K562 (cell line): ENCODE measurements around the gene SYT3. TPM values are rescaled to one million over a fixed set of nuclear protein-coding genes. Genes with fewer than 3 reads are reported as not detected.

ENCODE experiments used
- ARID2 ChIP-seq: fragments of 450-650 bp; IDR thresholded peaks from 2 replicates; pipeline ENCODE4 v1.6.1; 2017; ENCODE audit warnings: antibody characterized with exemption, mild to moderate bottlenecking
- ELK1 ChIP-seq: sonication (generic); formaldehyde crosslinking; IDR thresholded peaks from 2 replicates; pipeline ENCODE4 v1.8.1; 2022; ENCODE audit warnings: missing genetic modification reagents
- KDM2B ChIP-seq: fragments of 250-450 bp; sonication (Bioruptor Pico); IDR thresholded peaks from 2 replicates; pipeline ENCODE4 v1.8.0; 2021; ENCODE audit warnings: mild to moderate bottlenecking, moderate library complexity
- MECOM ChIP-seq: fragments of 250-450 bp; sonication (Bioruptor Pico); IDR thresholded peaks from 2 replicates; pipeline ENCODE4 v1.8.0; 2022; ENCODE audit warnings: inconsistent platforms
- RAD51 ChIP-seq: fragments of 450-650 bp; IDR thresholded peaks from 2 replicates; pipeline ENCODE4 v1.7.1; 2016; ENCODE audit warnings: low read depth, mild to moderate bottlenecking, borderline replicate concordance
- SP1 ChIP-seq: sonication (generic); formaldehyde crosslinking; IDR thresholded peaks from 2 replicates; pipeline ENCODE4 v1.8.1; 2022; ENCODE audit warnings: mild to moderate bottlenecking, missing genetic modification reagents
- TAF7 ChIP-seq: fragments of 450-650 bp; IDR thresholded peaks from 2 replicates; pipeline ENCODE4 v1.6.1; 2016; ENCODE audit warnings: missing genetic modification characterization, missing compliant biosample characterization
- THRAP3 ChIP-seq: fragments of 450-650 bp; IDR thresholded peaks from 2 replicates; pipeline ENCODE4 v1.6.1; 2016; ENCODE audit warnings: mild to moderate bottlenecking, inconsistent platforms, borderline replicate concordance
- ZNF316 ChIP-seq: fragments of 450-650 bp; IDR thresholded peaks from 2 replicates; pipeline ENCODE4 v1.6.1; 2016
- ZNF511 ChIP-seq: sonication (generic); formaldehyde crosslinking; IDR thresholded peaks from 2 replicates; pipeline ENCODE4 v1.8.0; 2022; ENCODE audit warnings: mild to moderate bottlenecking, missing genetic modification reagents
- polyA plus RNA-seq, 8 experiments: library from polyadenylated mRNA; depleted of rRNA in 4 of 8; stranded (reverse) in 5 of 8; unstranded in 3 of 8; fragments of >200 nt; fragmentation: Nextera tagmentation in 2 of 8; fragmentation: Illumina TruSeq in 1 of 8; extraction: Ambion mirVana in 2 of 8; extraction: Trizol in 1 of 8; gene quantifications; 2 replicates each; pipeline versions ENCODE4 v1.2.1 to v1.2.3, GENCODE V29; 2011 to 2014; ENCODE audit warnings: inconsistent platforms in 1 of 8, missing spikeins in 1 of 8
- total RNA-seq, 7 experiments: library from RNA; depleted of rRNA in 6 of 7; stranded (reverse); fragments of >200 nt in 6 of 7; fragmentation: Illumina TruSeq in 2 of 7; extraction: Trizol in 2 of 7; gene quantifications; 2 replicates each; pipeline versions ENCODE4 v1.2.1 to v1.2.3, GENCODE V29; 2011 to 2021; ENCODE audit warnings: low replicate concordance in 1 of 7

The SYT3 gene
- total and polyA plus RNA-seq, 9 of the 15 experiments (the other 6 are each of a cell fraction or from before 2014, with no cell fraction given) = 0.36 to 2.0 (median 0.54) TPM; not detected in 2

GRCh38 chr19:50686310-50687032 is 46.8 kb upstream of the SYT3 start (continued):
- TF ChIP-seq ELK1 (CRISPR knock-in tag) (no peak), TAF7 (tag) (no peak), ZNF511 (CRISPR knock-in tag) (no peak), SP1 (CRISPR knock-in tag) (no peak), RAD51 (no peak), ARID2 (no peak), ZNF316 (no peak), THRAP3 (no peak), KDM2B (CRISPR knock-in tag) (no peak), MECOM (CRISPR knock-in tag) (no peak)
- TF ChIP-seq, all 486 proteins: peak for 0
